Activated naive CD4-positive, alpha-beta T cell treated with anti-CD3 and anti-CD28 coated beads, Interleukin-2, amount 50 U/mL, for 72 hours (primary cell): Measurements from ENCODE around the gene STPG1. TPM values are rescaled to one million over a fixed set of nuclear protein-coding genes. Genes with fewer than 3 reads are reported as not detected.
"Not testable (repeated sequence)": the region's sequence is repeated elsewhere in the genome, so short reads cannot be mapped to it uniquely, and the experiment has no call there.

Experiments used
- ATAC-seq, 2 donors: fragments of 150-1000 bp; cut with Tn5 transposase; 2 replicates each; pipeline ENCODE4 v1.10.0; 2021; ENCODE audit warnings: mild to moderate bottlenecking in 2 of 2, moderate library complexity in 2 of 2
- DNase-seq, 2 donors: peaks; one replicate each; pipeline ENCODE4 v3.0.0; 2021 to 2022; ENCODE audit warnings: low spot score in 2 of 2
- H3K27ac Mint-ChIP-seq, 2 donors: one replicate each; pipeline ENCODE4 v1.8.0; 2022; ENCODE audit warnings: mild to moderate bottlenecking in 2 of 2, mixed read lengths in 2 of 2
- H3K36me3 Mint-ChIP-seq, 2 donors: one replicate each; pipeline ENCODE4 v1.8.0; 2022; ENCODE audit warnings: mixed read lengths in 2 of 2
- H3K9me3 Mint-ChIP-seq, 2 donors: one replicate each; pipeline ENCODE4 v1.8.0; 2022; ENCODE audit warnings: mixed read lengths in 2 of 2
- total RNA-seq, 2 donors: library from RNA; stranded (reverse); gene quantifications; one replicate each; pipeline ENCODE4 v1.2.3, GENCODE V29; 2022

Gene STPG1, protein sequence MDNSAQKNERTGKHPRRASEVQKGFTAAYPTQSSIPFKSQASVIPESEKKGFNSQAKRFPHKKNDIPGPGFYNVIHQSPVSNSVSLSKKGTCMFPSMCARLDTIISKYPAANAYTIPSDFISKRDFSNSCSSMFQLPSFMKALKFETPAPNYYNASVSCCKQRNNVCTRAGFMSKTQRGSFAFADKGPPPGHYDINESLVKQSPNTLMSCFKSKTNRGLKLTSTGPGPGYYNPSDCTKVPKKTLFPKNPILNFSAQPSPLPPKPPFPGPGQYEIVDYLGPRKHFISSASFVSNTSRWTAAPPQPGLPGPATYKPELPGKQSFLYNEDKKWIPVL
- 1 to 10 TPM; 6.1 to 7.0 TPM for total RNA-seq

DNA sequence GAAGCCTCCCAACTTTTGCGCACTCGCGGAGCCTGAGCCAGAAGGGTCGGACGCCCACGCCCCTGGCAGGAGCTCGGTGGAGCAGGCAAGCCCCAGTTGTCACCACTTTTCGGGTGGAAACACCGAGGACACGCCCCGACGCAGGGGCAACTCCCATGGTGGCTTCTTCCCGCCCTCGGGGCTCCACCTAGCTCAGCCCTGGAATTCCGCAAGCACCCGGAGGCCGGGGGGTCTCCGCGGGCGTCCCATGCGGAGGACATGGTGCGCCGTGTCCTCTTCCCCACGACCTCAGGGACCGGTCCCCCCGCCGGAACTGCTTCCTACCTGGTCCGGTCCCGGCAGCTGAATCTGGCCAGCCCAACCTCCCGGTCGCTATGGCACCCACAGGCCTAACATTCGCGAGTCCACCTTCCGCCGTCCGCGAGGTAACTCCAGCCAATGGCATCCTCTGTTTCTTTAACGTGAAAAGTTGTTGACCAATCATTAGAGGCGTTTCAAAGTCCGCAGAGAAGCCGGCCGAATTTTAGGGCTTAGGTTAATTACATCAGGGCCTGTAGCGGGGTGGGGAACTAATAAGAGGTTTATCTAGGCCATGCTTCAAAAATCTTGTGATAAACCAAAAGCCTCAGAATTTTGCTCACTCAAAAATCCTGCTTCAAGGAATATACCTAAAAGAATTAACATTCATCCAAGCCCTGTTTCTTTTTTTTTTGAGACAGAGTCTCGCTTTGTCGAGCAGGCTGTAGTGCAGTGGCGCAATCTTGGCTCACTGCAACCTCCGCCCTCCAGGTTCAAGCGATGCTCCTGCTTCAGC, at the start of gene STPG1:
Gene STPG1 (minus strand): TSS at position 433 of the 814 bp plus-strand sequence. CDS start 12,394 bp downstream, outside the sequence.
- Mint-ChIP-seq H3K36me3 (peaks cover 10 to 12% of the 10 kb centered on the region in 2 donors), H3K9me3 (no peaks in the 10 kb centered on the region), H3K27ac (peak within 1 kb of the TSS; percentile 89 to 97)
- ATAC-seq (peak; percentile 45 to 54), DNase-seq (peak; percentile 85 to 91)

DNA sequence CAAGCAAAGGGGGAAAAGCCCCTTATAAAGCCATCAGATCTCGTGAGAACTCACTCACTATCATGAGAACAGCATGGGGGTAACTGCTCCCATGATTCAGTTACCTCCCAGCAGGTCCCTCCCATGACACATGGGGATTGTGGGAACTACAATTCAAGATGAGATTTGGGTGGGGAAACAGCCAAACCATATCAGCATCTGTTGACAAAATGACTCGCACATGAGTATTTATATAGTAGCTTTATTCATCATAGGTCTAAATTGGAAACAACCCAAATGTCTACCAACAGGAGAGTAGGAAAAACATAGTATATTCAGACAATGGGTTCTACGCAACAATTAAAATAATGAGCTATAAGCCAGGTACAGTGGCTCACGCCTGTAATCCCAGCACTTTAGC, 48.5 kb upstream of the STPG1 start:
- ATAC-seq: peak in 1 of 2 donors; percentile 43
- Mint-ChIP-seq H3K27ac (peak overlapping the region; percentile 24 to 46), H3K36me3 (peaks cover 30 to 57% of the 10 kb centered on the region in 2 donors)
- not testable (repeated sequence) for H3K9me3 Mint-ChIP-seq, DNase-seq

DNA sequence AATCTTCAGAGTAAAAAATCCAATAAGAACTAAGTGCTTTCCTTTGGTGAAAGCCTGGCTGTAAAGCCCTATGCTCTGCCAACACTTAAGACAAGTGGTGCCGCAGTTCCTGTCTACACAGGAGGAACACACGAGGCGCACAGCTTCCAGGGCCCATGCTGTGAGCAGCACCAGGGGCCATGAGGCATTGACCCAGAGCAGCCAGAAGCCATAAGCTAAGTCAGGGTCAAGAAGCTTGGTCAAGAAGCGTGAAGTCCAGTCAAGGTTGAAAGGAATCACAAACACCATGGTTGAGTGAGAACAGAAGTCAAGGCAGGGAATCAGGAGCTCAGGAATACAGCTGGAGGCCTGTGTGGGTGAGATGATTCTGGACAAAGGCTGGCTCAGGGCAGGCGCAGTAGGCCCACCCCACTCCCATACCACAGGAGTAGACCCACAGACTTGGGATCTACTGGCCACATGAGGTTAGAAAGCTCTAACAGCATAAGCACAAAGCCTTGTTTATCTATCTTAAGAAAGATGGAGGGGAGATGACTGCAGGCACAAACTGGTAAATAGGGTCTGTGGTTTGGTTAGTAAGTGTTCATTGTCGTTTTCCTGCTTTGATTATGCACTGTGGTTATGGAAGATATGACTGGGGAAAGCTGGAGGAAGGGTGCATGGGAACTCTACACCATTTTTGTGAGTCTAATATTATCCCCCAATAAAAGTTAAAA, 46.1 kb upstream of the STPG1 start:
- DNase-seq (no peak), ATAC-seq (peak in 1 of 2 donors; percentile 37)
- H3K36me3 Mint-ChIP-seq: peaks cover 30 to 53% of the 10 kb centered on the region in 2 donors
- H3K9me3 Mint-ChIP-seq: peaks cover 0 to 8% of the 10 kb centered on the region in 2 donors
- H3K27ac Mint-ChIP-seq: peak overlapping the region; percentile 17 to 78

DNA sequence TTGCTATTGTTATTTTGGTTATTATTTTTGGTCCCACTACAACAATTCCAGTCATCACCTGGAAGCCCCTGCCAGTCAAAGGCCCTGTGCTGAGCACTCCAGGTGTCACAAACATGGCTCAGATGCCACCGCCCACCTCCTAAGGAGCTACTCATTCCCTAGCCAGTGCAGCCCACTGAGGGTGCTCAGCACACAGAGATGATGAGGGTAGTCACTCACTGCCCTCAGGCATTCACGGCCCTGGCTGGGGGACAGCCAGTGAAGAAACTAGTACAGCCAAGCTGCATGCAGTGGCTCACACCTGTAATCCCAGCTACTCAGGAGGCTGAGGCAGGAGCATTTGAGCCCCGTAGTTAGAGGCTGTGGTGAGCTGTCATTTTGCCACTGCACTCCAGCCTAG, 44.3 kb upstream of the STPG1 start:
- Mint-ChIP-seq H3K36me3 (peaks cover 30 to 41% of the 10 kb centered on the region in 2 donors), H3K9me3 (peaks cover 0 to 8% of the 10 kb centered on the region in 2 donors), H3K27ac (peak overlapping the region in 1 of 2 donors; percentile 13)
- ATAC-seq (no peak), DNase-seq (no peak)

DNA sequence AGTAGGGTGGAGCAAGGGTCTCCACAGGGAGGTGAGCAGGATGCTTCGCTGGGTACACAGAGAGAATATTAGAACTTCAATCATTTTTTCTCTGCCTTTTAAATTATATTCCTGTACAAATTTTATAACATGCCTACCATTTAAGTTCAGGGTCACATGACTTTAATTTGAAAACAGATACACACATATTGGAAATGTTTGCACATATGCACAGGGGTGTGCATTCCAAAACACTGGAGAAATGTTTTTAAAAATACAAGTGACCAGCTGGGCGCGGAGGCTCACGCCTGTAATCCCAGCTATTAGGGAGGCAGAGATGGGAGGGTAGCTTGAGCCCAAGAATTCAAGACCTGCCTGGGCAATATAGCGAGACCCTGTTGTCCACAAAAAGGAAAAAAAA, 41.7 kb upstream of the STPG1 start:
- H3K36me3 Mint-ChIP-seq: peaks cover 18 to 27% of the 10 kb centered on the region in 2 donors
- ATAC-seq: no peak

DNA sequence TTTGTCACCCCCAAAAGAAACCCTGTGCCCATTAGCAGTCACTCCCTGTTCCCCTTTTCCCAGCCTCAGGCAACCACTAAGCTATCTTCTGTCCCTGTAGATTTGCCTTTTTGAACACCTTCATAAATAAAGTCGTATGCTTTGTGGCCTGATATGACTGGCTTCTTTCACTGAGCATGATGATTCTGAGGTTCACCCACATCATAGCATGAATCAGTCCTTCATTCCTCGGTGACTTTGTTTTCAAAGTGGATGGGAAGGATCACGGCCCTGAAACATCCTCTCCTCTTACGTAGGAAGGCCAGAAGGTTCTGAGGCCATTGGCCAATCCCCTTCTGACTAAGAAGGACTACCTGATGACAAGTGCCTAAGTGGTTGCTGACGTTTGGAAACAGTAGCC, 41.1 kb upstream of the STPG1 start:
- peak; percentile 41 to 72 for ATAC-seq

More for the DNA sequence above, 41.7 kb upstream of the STPG1 start:
- Mint-ChIP-seq H3K27ac (peak overlapping the region; percentile 34 to 74), H3K9me3 (no peaks in the 10 kb centered on the region)
- no peak for DNase-seq

DNA sequence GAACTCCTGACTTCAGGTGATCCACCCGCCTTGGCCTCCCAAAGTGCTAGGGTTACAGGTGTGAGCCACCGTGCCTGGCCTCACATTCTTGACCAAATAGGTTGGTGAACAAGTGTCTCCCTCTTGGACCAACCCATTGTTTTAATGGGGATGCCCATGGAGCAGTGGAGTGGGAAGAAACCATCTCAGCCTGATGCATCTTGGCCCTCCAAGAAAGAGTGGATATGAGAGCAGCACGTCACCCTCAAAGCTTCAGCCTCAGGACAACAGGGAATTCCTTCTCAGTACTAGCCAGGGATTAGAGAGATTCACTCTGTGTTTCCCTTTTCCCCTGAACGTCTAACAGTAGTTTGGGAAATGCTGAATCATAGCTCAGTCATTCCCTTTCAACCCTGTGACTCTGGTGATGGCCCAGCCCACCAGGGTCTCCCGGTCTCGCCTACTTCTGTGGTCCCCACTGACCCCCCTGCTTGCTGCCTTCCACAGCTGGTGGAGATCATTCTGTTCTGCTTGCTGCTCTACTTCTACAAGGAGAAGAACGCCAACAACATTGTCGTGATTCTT, 39.4 kb upstream of the STPG1 start:
- Mint-ChIP-seq H3K9me3 (no peaks in the 10 kb centered on the region), H3K27ac (peak overlapping the region in 1 of 2 donors; percentile 6), H3K36me3 (peaks cover 4 to 10% of the 10 kb centered on the region in 2 donors)
- DNase-seq (no peak), ATAC-seq (no peak)

More for the DNA sequence above, 41.1 kb upstream of the STPG1 start:
- peaks cover 12 to 21% of the 10 kb centered on the region in 2 donors for H3K36me3 Mint-ChIP-seq
- peak overlapping the region; percentile 34 to 78 for H3K27ac Mint-ChIP-seq
- H3K9me3 Mint-ChIP-seq: no peaks in the 10 kb centered on the region
- no peak for DNase-seq

DNA sequence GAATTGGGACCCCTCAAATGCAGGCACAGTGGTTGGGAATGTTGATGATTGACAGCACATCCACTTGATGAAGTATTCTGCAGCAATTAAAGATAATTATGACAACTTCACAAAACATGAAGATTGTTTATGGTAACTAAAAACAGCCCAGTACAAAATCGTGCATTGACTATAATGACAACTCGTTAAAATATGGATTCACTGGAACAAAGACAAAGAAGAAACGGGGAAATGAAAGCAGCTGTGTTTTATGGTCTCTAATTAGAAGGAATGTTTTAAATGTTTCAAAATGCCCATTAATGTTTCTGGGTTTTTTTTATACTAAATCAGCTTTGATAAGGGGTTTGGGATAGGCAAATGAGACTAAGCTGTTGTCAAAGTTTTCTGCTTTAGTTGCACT, 38.2 kb upstream of the STPG1 start:
- peaks cover 7 to 14% of the 10 kb centered on the region in 2 donors for H3K36me3 Mint-ChIP-seq
- DNase-seq (no peak), ATAC-seq (no peak)
- peaks cover 0 to 1% of the 10 kb centered on the region in 2 donors for H3K9me3 Mint-ChIP-seq
- H3K27ac Mint-ChIP-seq: no peak overlapping the region

DNA sequence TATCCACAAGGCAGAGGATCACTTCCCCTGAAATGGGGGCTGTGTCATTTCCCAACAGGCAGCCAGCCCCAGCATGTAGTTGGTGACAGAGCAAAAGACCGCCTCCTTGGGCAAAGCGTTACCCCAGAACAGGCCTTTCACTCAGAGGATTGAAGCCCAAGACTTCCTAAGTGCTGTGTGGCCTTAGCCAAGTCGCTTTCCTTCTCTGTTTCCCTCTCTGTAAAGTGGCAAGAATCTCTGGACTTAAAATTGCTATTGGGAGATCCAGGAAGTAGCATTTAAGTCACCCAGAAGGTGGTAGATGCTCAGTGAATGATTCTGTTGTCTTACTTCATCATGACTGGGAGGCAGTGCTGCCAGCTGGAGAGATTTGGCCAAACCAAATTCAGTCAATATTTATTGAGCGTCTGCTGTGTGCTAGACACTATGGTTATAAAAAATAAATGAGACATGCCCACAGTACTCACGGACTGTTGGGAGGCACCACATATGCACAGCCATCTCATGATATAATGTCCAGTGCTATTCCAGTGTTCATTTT, 37.3 kb upstream of the STPG1 start:
- DNase-seq: no peak
- H3K9me3 Mint-ChIP-seq: peaks cover 0 to 6% of the 10 kb centered on the region in 2 donors
- no peak for ATAC-seq
- peaks cover 12 to 16% of the 10 kb centered on the region in 2 donors for H3K36me3 Mint-ChIP-seq
- H3K27ac Mint-ChIP-seq: peak overlapping the region; percentile 27 to 89

DNA sequence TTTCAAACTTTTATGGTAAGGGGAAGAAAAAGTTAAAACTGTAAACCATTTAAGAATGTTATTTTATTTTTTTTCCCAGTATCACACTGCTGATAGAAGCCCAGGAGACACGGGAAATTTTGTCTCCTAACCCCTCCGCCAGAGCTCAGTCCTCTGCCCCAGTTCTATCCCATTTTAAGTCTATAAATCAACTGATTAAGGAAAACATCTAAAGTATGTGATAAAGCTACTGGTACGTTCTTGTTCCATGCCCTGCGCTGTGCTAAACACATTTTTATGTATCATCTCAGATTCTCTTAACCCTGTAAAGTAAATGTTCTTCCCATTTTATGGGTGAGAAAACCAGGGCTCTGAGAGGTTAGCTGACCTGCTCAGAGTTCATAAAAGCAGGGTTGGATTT, 36.7 kb upstream of the STPG1 start:
- H3K9me3 Mint-ChIP-seq: peaks cover 0 to 6% of the 10 kb centered on the region in 2 donors
- ATAC-seq (no peak), DNase-seq (no peak)
- H3K27ac Mint-ChIP-seq: peak overlapping the region in 1 of 2 donors; percentile 27
- peaks cover 18 to 19% of the 10 kb centered on the region in 2 donors for H3K36me3 Mint-ChIP-seq

DNA sequence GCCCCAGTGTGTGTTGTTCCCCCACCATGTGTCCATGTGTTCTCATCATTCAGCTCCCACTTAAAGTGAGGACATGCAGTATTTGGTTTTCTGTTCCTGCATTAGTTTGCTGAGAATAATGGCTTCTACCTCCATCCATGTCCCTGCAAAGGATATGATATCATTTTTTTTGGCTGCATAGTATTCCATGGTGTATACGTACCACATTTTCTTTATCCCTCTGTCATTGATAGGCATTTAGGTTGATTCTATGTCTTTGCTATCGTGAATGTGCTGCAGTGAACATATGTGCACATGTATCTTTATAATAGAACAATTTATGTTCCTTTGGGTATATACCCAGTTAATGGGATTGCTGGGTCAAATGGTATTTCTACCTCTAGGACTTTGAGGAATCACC, 32.9 kb upstream of the STPG1 start:
- not testable (repeated sequence) for H3K27ac Mint-ChIP-seq, DNase-seq, ATAC-seq, H3K9me3 Mint-ChIP-seq
- peaks cover 21 to 28% of the 10 kb centered on the region in 2 donors for H3K36me3 Mint-ChIP-seq

DNA sequence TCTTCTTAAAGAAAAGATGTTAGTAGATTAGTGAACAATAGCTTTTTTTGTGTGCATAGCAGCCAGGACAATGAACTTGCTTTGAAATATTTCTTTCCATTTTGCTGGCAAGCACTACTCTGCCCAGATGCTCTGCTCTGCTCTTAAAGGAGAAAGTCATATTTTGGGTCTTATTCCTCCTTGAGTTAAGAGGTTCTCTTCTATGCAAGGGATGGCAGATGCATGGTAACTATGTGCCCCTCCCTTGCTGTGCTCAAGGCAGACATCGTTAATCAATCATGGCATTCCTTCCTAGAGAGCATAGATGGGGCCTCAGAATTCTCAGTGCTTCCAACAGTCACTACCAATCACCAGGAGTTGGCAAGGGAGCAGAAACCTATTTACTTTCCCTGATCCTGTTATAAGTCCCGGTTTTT, 29.7 kb upstream of the STPG1 start:
- Mint-ChIP-seq H3K9me3 (peaks cover 0 to 6% of the 10 kb centered on the region in 2 donors), H3K36me3 (peaks cover 12 to 33% of the 10 kb centered on the region in 2 donors), H3K27ac (no peak overlapping the region)
- DNase-seq (no peak), ATAC-seq (no peak)

DNA sequence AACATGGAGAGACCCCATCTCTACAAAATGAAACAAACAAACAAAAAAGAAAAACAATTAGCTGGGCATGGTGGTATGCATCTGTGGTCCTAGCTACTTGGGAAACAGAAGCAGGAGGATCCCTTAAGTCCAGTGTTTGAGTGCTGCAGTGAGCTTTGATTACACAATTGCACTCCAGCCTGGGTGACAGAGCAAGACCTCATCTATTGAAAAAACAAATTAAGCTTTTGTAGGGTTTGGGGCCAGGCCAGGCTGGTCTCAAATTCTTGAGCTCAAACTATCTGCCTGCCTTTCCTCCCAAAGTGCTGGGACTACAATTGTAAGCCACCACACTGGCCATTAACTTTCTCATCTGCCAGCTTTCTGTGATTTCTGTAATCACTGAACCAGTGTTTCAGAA, 29.2 kb upstream of the STPG1 start:
- Mint-ChIP-seq H3K9me3 (peaks cover 0 to 6% of the 10 kb centered on the region in 2 donors), H3K36me3 (peaks cover 12 to 33% of the 10 kb centered on the region in 2 donors), H3K27ac (no peak overlapping the region)
- ATAC-seq (no peak), DNase-seq (no peak)

DNA sequence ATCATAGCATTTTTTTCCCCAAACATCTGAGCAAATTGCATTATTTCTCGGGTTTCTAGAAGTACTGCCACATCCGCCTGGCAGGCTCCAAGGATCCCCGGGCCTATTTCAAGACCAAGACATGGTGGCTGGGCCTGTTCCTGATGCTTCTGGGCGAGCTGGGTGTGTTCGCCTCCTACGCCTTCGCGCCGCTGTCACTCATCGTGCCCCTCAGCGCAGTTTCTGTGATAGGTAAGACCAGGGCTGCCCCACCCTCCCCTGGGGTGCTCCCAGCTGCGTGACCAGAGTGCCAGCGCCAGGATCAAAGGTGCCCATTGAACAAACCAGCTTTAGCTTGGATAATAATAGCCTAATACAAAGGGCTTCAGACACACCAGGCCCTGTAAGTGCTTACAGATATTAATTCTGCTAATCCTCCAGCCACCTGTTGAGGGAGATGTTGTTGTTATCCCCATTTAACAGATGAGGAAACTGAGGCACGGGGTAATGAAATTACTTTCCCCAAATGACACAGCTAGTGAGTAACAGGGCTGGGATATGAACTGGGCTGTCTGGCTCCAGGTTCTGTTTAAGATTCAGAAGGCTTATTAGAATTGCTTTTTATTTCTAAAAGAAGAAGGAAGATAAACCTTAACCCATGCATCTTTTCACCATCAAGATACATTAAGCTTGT, 28.6 kb upstream of the STPG1 start:
- Mint-ChIP-seq H3K27ac (no peak overlapping the region), H3K9me3 (peaks cover 0 to 6% of the 10 kb centered on the region in 2 donors), H3K36me3 (peaks cover 12 to 33% of the 10 kb centered on the region in 2 donors)
- ATAC-seq (no peak), DNase-seq (no peak)

DNA sequence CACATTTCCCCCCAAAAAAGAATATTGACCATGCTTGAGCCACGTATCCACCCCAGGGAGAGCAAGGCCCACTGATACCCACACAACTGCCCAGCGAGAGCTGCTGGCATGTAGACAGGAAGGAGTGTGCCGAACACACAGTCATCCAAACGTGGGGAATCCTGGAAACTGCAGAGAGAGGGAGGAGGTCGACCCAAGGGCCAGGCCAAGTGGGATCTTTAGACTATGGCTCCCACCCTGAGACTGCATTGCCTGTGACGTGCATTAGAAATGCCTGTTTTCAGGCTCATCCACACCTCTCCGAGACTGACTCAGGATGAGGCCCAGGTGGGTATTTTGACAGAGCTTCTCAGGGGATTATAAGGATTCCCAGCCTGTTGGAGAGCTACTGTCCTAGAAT, 27.9 kb upstream of the STPG1 start:
- DNase-seq: no peak
- H3K27ac Mint-ChIP-seq: no peak overlapping the region
- no peak for ATAC-seq
- peaks cover 0 to 2% of the 10 kb centered on the region in 2 donors for H3K9me3 Mint-ChIP-seq
- H3K36me3 Mint-ChIP-seq: peaks cover 6 to 27% of the 10 kb centered on the region in 2 donors
